NB4 (cell line): ENCODE measurements around the gene PCP4L1.

Experiments used
- DNase-seq: peaks from one replicate; pipeline ENCODE4 v3.0.0; 2010; ENCODE audit warnings: low read depth
- H3K4me3 ChIP-seq: one replicate; pipeline ENCODE4 v1.5.1; 2011; ENCODE audit warnings: mild to moderate bottlenecking, low read depth, low read length, moderate library complexity
- MAX ChIP-seq: IDR thresholded peaks from 2 replicates; pipeline ENCODE4 v1.6.1; 2011; ENCODE audit warnings: low read depth, low read length
- MYC ChIP-seq: IDR thresholded peaks from 2 replicates; pipeline ENCODE4 v1.6.1; 2011; ENCODE audit warnings: low read depth, low read length
- POLR2A ChIP-seq: IDR thresholded peaks from 2 replicates; pipeline ENCODE4 v1.6.1; 2011; ENCODE audit warnings: mild to moderate bottlenecking; ENCODE audit not compliant: insufficient read length; ENCODE audit errors: extremely low read depth
- TF ChIP-seq, protein P1 (sequence below): IDR thresholded peaks from one replicate; pipeline ENCODE4 v1.5.1; 2012; ENCODE audit warnings: low read depth, low read length

Gene PCP4L1

GRCh38 chr1:161297415-161297814, 38.9 kb downstream of the PCP4L1 start:
- TF ChIP-seq MYC (no peak), POLR2A (no peak), MAX (no peak)
- no peak for DNase-seq
- no peak overlapping the region for H3K4me3 ChIP-seq

DNA sequence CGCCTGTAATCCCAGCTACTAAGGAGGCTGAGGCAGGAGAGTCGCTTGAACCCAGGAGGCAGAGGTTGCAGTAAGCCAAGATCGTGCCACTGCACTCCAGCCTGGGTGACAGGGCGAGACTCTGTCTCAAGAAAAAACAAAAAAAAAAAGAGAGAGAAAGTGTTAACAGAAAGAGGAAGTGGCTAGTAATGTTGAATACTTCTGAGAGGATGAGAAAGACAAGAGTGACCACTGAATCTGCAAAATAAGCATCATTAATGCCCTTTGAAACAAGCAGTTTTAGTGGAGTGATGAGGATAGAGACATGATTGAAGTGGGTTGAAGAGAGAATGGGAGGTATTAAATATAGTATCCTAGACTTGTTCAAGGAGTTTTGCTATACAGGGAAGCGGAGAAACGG, 39.6 kb downstream of the PCP4L1 start:
- peak; percentile 54 for DNase-seq
- TF ChIP-seq, protein P1, sequence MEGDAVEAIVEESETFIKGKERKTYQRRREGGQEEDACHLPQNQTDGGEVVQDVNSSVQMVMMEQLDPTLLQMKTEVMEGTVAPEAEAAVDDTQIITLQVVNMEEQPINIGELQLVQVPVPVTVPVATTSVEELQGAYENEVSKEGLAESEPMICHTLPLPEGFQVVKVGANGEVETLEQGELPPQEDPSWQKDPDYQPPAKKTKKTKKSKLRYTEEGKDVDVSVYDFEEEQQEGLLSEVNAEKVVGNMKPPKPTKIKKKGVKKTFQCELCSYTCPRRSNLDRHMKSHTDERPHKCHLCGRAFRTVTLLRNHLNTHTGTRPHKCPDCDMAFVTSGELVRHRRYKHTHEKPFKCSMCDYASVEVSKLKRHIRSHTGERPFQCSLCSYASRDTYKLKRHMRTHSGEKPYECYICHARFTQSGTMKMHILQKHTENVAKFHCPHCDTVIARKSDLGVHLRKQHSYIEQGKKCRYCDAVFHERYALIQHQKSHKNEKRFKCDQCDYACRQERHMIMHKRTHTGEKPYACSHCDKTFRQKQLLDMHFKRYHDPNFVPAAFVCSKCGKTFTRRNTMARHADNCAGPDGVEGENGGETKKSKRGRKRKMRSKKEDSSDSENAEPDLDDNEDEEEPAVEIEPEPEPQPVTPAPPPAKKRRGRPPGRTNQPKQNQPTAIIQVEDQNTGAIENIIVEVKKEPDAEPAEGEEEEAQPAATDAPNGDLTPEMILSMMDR = no peak
- TF ChIP-seq MAX (no peak), MYC (no peak), POLR2A (no peak)
- H3K4me3 ChIP-seq = no peak overlapping the region

DNA sequence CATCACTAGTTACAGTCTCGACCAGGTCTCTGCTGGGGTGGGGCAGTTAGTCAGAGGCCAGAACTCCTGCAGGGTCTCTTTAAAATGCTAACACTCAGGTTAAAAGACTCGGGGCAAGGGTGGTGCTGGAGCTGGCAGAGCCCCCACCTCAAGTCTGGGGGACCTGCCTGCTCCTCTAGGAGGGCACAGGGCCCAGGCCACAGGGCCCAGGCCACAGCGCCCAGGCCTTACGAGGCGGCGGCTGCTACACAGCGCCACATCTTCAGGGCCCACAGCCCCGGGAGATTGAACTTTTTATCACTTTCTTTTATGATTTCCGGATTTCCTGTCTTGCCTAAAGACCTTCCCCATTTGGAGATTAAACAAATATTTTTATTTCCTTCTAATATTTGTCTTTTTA, 40.8 kb downstream of the PCP4L1 start:
- TF ChIP-seq POLR2A (no peak), MAX (no peak), MYC (no peak)
- TF ChIP-seq, protein P1 = no peak

GRCh38 chr1:161300478-161300877, 41.9 kb downstream of the PCP4L1 start:
- DNase-seq = no peak
- H3K4me3 ChIP-seq = no peak overlapping the region
- TF ChIP-seq MAX (no peak), POLR2A (no peak), MYC (no peak)
- TF ChIP-seq, protein P1 = no peak

More for the DNA sequence above, 40.8 kb downstream of the PCP4L1 start:
- DNase-seq = peak; percentile 49
- H3K4me3 ChIP-seq = no peak overlapping the region

DNA sequence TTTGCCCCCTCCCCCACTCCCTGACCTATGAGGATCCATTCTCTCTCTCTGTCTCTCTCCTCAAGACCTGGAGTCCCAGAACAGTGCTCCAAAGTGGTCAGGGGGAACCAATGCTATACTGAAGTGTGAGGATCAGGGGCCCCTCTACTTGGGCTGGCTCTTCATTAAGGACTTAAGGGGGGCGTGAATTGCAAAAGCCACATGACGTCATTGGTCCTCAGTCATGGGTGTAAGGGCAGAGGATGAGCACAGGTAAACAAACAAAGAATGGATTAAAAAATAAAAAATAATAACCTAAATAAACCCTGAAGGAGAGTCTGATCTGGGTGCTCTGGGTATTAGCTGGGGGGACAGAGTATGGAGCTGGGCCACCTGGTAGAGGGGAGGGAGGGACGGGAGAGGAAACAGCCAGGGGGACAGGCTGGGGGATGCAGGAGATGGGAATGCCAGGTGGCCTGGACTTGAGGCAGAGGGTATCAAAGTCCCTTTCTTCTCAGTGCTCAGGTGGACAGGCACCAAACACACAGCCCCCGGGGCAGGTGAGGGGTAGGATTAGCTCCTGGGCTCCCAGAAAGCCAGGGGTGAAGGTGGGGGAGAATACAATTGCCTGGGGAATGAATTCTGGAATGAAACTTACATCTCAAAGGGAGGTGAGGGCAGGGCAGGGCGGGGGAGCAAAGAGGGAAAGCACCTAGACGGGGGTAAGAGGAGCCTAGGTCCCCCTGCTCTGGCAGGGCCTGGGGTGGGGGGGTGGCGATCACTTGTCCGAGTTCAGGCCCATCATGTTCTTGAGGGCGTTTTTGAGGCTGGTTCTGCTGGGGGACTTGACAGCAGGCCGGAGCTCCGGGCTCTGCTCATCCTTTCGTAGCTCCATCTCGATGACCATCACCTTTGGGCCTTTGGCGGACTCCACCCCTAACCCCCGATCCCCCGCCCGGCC, 46.7 kb downstream of the PCP4L1 start:
- TF ChIP-seq, protein P1 = no peak
- TF ChIP-seq MYC (no peak), POLR2A (no peak), MAX (no peak)
- peak; percentile 33 for DNase-seq
- peak overlapping the region; percentile 77 for H3K4me3 ChIP-seq
